Neural crest cell (in vitro differentiated cells): ENCODE measurements around the gene FGFR3. TPM values are rescaled to one million over a fixed set of nuclear protein-coding genes. Genes with fewer than 3 reads are reported as not detected.

ENCODE experiments used
- DNase-seq: peaks from one replicate; pipeline ENCODE4 v3.0.0; 2021; ENCODE audit warnings: low read depth, mixed read lengths, low spot score
- H3K27ac Mint-ChIP-seq: one replicate; pipeline ENCODE4 v1.8.0; 2021; ENCODE audit warnings: mild to moderate bottlenecking, mixed read lengths; ENCODE audit not compliant: unreplicated experiment
- H3K27me3 Mint-ChIP-seq: 2 replicates; pipeline ENCODE4 v1.8.0; 2021; ENCODE audit warnings: low read depth, mild to moderate bottlenecking, mixed read lengths
- H3K36me3 Mint-ChIP-seq: 2 replicates; pipeline ENCODE4 v1.8.0; 2021; ENCODE audit warnings: low read depth, mild to moderate bottlenecking, mixed read lengths
- H3K4me1 Mint-ChIP-seq: 2 replicates; pipeline ENCODE4 v1.8.0; 2021; ENCODE audit warnings: mixed read lengths
- H3K4me3 Mint-ChIP-seq: one replicate; pipeline ENCODE4 v1.8.0; 2021; ENCODE audit warnings: mild to moderate bottlenecking, mixed read lengths
- H3K9me3 Mint-ChIP-seq: 2 replicates; pipeline ENCODE4 v1.8.0; 2021; ENCODE audit warnings: mixed read lengths
- total RNA-seq: library from RNA; stranded (reverse); gene quantifications from 2 replicates; pipeline ENCODE4 v1.2.1, GENCODE V29; 2021
- TF ChIP-seq, protein P1 (sequence below): fragments of 200-600 bp; sonication (generic); conservative IDR thresholded peaks from 2 replicates; pipeline ENCODE4 v1.5.0; 2021; ENCODE audit warnings: antibody characterized with exemption, mild to moderate bottlenecking

The FGFR3 gene
- total RNA-seq, 1 donor from 2014 or later, result 48.1 TPM

DNA sequence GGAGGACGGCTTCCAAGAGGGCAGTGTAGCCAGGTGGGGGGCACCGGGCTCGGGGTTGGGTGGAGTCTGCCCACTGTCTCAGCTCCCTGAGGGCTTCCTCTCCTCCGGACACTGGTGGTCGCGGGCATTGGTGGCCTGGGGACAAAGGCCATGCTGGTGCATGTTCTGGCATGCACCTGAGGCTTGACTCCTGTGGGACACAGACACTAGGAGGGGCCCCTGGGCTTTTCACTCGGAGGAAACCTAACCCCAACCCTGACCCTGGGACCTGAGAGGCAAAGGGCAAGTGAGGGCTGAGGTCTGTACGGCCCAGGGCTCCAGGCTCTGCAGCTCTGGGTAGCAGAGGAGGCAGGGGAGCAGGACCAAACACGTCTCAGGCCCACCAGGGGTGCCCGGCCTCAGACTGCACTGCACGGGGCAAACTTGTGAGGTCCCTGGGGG lies 22.3 kb upstream of the FGFR3 start:
- no peak overlapping the region for H3K27ac Mint-ChIP-seq
- no peak overlapping the region for H3K4me3 Mint-ChIP-seq
- no peaks in the 10 kb centered on the region for H3K9me3 Mint-ChIP-seq
- no peaks in the 10 kb centered on the region for H3K36me3 Mint-ChIP-seq
- H3K27me3 Mint-ChIP-seq, result peaks cover 7% of the 10 kb centered on the region
- peaks cover 11% of the 10 kb centered on the region for H3K4me1 Mint-ChIP-seq
- TF ChIP-seq, protein P1, sequence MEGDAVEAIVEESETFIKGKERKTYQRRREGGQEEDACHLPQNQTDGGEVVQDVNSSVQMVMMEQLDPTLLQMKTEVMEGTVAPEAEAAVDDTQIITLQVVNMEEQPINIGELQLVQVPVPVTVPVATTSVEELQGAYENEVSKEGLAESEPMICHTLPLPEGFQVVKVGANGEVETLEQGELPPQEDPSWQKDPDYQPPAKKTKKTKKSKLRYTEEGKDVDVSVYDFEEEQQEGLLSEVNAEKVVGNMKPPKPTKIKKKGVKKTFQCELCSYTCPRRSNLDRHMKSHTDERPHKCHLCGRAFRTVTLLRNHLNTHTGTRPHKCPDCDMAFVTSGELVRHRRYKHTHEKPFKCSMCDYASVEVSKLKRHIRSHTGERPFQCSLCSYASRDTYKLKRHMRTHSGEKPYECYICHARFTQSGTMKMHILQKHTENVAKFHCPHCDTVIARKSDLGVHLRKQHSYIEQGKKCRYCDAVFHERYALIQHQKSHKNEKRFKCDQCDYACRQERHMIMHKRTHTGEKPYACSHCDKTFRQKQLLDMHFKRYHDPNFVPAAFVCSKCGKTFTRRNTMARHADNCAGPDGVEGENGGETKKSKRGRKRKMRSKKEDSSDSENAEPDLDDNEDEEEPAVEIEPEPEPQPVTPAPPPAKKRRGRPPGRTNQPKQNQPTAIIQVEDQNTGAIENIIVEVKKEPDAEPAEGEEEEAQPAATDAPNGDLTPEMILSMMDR, result no peak
- DNase-seq, result no peak

DNA sequence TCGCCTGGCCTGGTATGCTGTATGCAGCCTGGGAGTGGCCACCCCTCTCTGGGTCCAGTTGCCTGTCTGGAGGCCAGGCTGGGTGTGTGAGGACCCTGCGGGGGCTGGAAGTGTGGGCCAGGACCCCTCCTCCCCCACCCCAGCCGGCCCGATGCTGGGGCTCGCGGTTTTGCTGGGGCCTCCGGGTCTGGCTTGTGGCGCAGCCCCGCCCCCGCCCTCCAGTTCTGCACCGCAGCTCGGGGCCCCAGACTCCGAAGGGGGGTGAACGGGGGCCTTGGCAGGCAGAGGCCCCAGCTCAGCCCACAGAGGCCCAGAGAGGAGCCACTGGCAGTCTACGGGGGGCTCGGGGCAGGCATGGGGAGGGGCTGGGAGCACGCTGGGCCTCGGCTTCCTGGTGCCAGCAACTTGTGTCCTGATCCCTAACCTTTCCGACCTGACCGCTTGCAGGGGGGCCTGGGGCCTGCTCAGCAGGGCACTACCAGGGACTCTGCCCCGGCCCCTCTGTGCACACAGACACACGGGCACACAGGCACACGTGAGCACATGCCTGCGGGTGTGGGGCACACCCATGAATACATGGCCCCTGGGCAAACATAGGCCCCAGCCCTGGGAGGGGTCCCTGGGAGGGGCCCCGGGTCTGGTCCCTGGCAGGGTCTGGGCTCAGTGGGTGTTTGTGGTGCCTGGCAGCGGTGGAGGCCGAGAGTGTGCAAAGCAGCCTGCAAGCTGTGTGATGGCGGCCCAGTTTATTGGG lies 21.4 kb upstream of the FGFR3 start:
- Mint-ChIP-seq H3K9me3 (no peaks in the 10 kb centered on the region), H3K27ac (no peak overlapping the region), H3K4me3 (no peak overlapping the region), H3K36me3 (no peaks in the 10 kb centered on the region), H3K27me3 (peaks cover 7% of the 10 kb centered on the region), H3K4me1 (peaks cover 19% of the 10 kb centered on the region)
- TF ChIP-seq, protein P1, result no peak
- no peak for DNase-seq

DNA sequence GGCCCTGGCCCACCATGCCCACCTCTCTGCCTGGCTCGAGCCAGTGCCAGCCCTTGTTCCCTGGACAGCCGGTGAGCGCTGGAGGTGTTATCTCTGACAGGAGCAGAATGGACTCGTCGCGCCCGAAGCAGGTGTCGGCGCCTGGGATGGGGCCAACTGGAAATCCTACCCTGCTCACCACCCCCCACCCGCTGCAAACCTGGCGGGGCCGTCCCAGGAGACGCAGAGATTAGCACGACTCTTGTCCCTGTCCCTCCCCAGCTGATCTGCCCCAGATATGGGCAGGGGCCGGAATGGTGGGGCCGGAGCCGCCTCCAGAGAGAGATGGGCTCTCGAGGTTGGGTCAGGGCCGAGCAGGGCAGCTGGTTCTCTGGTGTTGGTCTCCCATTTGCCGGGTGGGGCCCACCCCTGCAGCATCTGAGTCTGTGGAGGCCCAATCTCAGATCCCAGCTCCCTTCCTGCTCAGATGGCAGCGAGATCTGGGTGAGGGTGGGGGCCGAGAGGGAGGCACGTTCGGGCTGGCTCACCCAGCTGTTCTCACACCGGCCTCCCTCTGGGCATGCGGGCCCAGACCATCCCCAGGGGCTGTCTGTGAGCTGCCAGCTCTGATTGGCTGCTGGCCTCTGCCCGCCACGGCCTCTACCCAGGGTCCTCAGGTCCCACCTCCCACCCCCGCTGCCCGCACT lies 20.1 kb upstream of the FGFR3 start:
- no peaks in the 10 kb centered on the region for H3K9me3 Mint-ChIP-seq

DNA sequence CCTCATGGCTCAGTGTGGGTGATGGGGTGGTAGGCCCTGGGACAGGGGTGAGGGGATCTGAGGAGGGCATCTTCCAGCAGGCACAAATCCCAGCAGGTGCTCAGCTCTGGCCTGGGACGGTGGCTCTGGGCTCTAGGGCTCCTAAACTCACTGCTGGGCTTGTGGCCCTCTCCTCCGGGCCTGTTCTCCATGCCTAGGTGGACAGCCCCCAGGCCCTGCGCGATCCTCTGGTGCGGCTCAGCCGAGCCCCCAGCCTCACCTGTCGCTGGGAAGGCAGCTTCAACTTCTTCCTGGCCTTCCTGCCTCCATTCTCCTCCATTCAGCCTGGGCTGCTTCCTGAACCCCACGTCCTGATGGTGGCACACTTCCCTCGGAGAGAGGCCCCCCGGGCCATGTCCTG lies 19.3 kb upstream of the FGFR3 start:
- TF ChIP-seq, protein P1, result no peak
- H3K4me1 Mint-ChIP-seq, result peaks cover 22% of the 10 kb centered on the region

More for the DNA sequence above, 20.1 kb upstream of the FGFR3 start:
- H3K4me3 Mint-ChIP-seq, result no peak overlapping the region
- H3K4me1 Mint-ChIP-seq, result peaks cover 22% of the 10 kb centered on the region
- H3K36me3 Mint-ChIP-seq, result no peaks in the 10 kb centered on the region
- TF ChIP-seq, protein P1, result no peak
- H3K27me3 Mint-ChIP-seq, result peaks cover 6% of the 10 kb centered on the region
- no peak overlapping the region for H3K27ac Mint-ChIP-seq
- DNase-seq, result no peak

DNA sequence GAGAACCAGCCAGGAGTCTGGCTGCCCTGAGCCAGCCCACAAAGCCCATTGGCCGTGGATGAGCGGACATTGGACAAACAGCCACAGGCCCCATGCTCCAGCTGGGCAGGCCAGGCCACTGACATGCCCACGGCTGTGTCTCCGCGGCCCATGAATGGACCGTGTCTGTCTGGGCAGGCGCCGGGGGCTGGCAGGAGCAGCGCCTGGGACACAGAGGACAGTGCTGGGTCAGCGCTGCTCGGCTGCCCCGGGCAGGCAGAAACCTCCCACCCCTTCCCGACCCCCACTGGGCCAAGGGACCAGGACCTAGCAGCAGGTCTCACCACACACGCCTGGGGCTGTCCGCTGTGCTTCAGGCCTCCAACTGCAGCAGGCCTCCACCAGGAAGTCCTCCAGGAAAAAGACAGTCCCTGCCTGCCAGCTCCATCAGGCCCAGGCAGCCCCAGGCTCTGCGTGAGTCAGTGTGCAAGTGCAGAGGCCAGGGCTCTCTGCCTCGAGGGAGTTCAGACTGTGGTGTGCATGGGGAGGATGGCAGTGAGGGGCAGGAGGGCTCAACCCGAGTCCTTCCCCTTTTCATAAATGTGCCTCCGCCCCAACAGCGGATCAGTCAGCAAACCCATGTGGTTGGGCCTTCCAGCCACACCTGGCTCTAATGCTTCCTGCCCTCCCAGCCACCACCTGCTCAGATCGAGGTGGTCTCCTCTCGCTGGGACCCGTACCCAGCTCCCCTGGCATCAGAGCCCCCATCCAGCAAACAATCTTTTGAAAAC lies 17.2 kb upstream of the FGFR3 start:
- H3K36me3 Mint-ChIP-seq, result no peaks in the 10 kb centered on the region
- no peaks in the 10 kb centered on the region for H3K9me3 Mint-ChIP-seq
- peaks cover 30% of the 10 kb centered on the region for H3K4me1 Mint-ChIP-seq
- TF ChIP-seq, protein P1, result no peak
- no peak overlapping the region for H3K4me3 Mint-ChIP-seq
- no peak overlapping the region for H3K27ac Mint-ChIP-seq
- H3K27me3 Mint-ChIP-seq, result peaks cover 2% of the 10 kb centered on the region
- no peak for DNase-seq

More for the DNA sequence above, 19.3 kb upstream of the FGFR3 start:
- H3K27me3 Mint-ChIP-seq, result peaks cover 2% of the 10 kb centered on the region
- H3K9me3 Mint-ChIP-seq, result no peaks in the 10 kb centered on the region
- H3K36me3 Mint-ChIP-seq, result no peaks in the 10 kb centered on the region
- H3K4me3 Mint-ChIP-seq, result no peak overlapping the region
- no peak overlapping the region for H3K27ac Mint-ChIP-seq
- no peak for DNase-seq
